Activated CD4-positive, alpha-beta T cell treated with anti-CD3 and anti-CD28 coated beads for 1 hour (primary cell): ENCODE data around the gene MECR.

ENCODE experiments used
- DNase-seq: peaks from one replicate; pipeline ENCODE4 v3.0.0-alpha.2; 2020

Gene MECR

GRCh38 chr1:29255134-29255666 is 24.5 kb upstream of the MECR start:
- DNase-seq, result no peak

GRCh38 chr1:29254346-29254745 is 23.6 kb upstream of the MECR start:
- no peak for DNase-seq

GRCh38 chr1:29253180-29253579 is 22.4 kb upstream of the MECR start:
- no peak for DNase-seq

GRCh38 chr1:29251164-29252124 is 20.7 kb upstream of the MECR start:
- no peak for DNase-seq

GRCh38 chr1:29249951-29250581 is 19.3 kb upstream of the MECR start:
- no peak for DNase-seq

GRCh38 chr1:29249170-29249691 is 18.5 kb upstream of the MECR start:
- DNase-seq, result no peak

GRCh38 chr1:29248409-29248808 is 17.7 kb upstream of the MECR start:
- no peak for DNase-seq

- no peak for DNase-seq
These were observed 17.0 kb upstream of the MECR start for GRCh38 chr1:29247571-29248273.

- DNase-seq, result no peak
These were observed 16.3 kb upstream of the MECR start for GRCh38 chr1:29247044-29247443.

GRCh38 chr1:29245876-29246275 is 15.1 kb upstream of the MECR start:
- DNase-seq, result no peak

- no peak for DNase-seq
These were observed 14.5 kb upstream of the MECR start for GRCh38 chr1:29245261-29245660.

- DNase-seq, result no peak
These were observed 13.1 kb upstream of the MECR start for GRCh38 chr1:29243871-29244200.

GRCh38 chr1:29243023-29243870 is 12.5 kb upstream of the MECR start:
- no peak for DNase-seq

- no peak for DNase-seq
These were observed 10.3 kb upstream of the MECR start for GRCh38 chr1:29240986-29241385.

- DNase-seq, result no peak
These were observed 9.7 kb upstream of the MECR start for GRCh38 chr1:29240400-29240837.

- DNase-seq, result no peak
These were observed 8.4 kb upstream of the MECR start for GRCh38 chr1:29239142-29239541.

- DNase-seq, result no peak
These were observed 7.9 kb upstream of the MECR start for GRCh38 chr1:29238620-29239002.

- DNase-seq, result no peak
These were observed 7.3 kb upstream of the MECR start for GRCh38 chr1:29237852-29238619.

- DNase-seq, result no peak
These were observed 6.5 kb upstream of the MECR start for GRCh38 chr1:29237129-29237821.

- DNase-seq, result no peak
These were observed 6.0 kb upstream of the MECR start for GRCh38 chr1:29236712-29237128.
